Dendritic cell treated with granulocyte-macrophage colony-stimulating factor and Interleukin-4, amounts not matched to agents 40 ng/mL and 50 ng/mL, for 4 days (primary cell): ENCODE measurements around the gene FCER1G.

ENCODE experiments used
- H3K27ac Mint-ChIP-seq: one replicate; pipeline ENCODE4 v1.8.0; 2022; ENCODE audit warnings: mild to moderate bottlenecking, mixed read lengths
- H3K27me3 Mint-ChIP-seq: one replicate; pipeline ENCODE4 v1.8.0; 2022; ENCODE audit warnings: mild to moderate bottlenecking, mixed read lengths
- H3K36me3 Mint-ChIP-seq: one replicate; pipeline ENCODE4 v1.8.0; 2022; ENCODE audit warnings: low read depth, mixed read lengths
- H3K4me1 Mint-ChIP-seq: one replicate; pipeline ENCODE4 v1.8.0; 2022; ENCODE audit warnings: low read depth, mixed read lengths
- H3K4me3 Mint-ChIP-seq: one replicate; pipeline ENCODE4 v1.8.0; 2022; ENCODE audit warnings: mild to moderate bottlenecking, moderate library complexity, mixed read lengths
- H3K9me3 Mint-ChIP-seq: one replicate; pipeline ENCODE4 v1.8.0; 2022; ENCODE audit warnings: mixed read lengths
- intact Hi-C: fragments of 100-400 bp; cut with micrococcal nuclease; formaldehyde crosslinking; loops from one replicate; pipeline ENCODE4 v1.15.0; 2022

FCER1G gene

DNA sequence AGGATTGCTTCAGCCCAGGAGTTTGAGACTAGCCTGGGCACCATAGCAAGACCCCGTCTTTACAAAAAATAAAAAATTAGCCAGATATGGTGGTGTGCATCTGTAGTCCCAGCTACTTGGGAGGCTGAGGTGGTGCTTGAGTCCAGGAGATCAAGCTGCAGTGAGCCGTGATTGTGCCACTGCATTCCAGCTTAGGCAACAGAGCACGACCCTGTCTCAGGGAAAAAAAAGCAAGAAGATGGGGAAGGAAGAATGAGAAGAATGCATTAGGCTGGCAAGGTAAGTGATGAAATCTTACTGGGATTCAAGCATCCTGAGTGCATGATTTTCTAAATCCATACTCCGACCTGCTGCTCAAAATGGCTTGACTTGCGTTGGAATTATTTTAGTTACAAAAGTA lies 50.2 kb downstream of the FCER1G start:
- Mint-ChIP-seq H3K27ac (no peak overlapping the region), H3K27me3 (peaks cover 29% of the 10 kb centered on the region), H3K36me3 (no peaks in the 10 kb centered on the region), H3K4me1 (peaks cover 11% of the 10 kb centered on the region), H3K9me3 (no peaks in the 10 kb centered on the region), H3K4me3 (no peak overlapping the region)
- intact Hi-C loops = no loop called here

DNA sequence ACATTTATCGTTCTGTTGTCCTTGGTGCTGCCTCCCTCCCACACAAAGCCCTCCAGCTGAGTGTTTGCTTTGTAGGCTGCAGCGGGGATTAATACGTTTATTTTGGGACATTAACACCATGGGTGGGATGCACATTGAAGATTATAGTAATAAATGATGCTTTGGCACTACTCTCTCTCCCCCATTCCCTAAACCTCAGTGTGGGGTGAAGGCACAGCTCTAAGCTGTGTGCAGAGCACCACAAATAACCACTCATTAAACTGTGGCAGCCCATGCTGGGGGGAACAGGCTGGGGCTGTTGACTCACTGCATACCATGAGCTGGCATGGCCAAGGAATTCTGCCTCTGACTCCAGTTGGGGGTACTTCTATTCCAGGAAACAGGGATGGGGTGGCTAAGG lies 51.1 kb downstream of the FCER1G start:
- Mint-ChIP-seq H3K9me3 (no peaks in the 10 kb centered on the region), H3K36me3 (no peaks in the 10 kb centered on the region), H3K4me3 (no peak overlapping the region), H3K27me3 (peaks cover 20% of the 10 kb centered on the region), H3K27ac (no peak overlapping the region), H3K4me1 (peaks cover 11% of the 10 kb centered on the region)
- intact Hi-C loops = no loop called here

DNA sequence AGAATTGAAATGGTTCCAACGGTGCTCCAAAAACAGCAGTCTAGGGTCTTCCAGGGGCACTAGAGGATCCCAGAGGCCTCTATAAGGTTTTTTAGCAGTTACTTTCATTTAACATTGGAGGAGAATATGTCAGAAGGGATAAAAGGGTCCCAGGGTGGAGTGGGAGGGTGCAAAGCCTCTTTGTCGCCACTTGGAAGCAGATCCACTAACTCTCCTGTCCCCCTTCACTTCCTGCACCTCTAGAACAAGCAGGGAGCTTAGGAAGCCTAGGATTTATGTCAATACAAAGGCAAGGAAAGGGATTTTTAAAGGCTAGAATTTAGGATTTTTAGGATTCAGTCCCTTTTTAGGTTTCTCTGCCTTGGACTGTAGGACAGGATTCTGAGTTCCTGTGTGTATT lies 51.7 kb downstream of the FCER1G start:
- Mint-ChIP-seq H3K4me3 (no peak overlapping the region), H3K27me3 (peaks cover 17% of the 10 kb centered on the region), H3K27ac (no peak overlapping the region), H3K36me3 (no peaks in the 10 kb centered on the region), H3K4me1 (peaks cover 11% of the 10 kb centered on the region), H3K9me3 (no peaks in the 10 kb centered on the region)
- intact Hi-C loops = no loop called here

DNA sequence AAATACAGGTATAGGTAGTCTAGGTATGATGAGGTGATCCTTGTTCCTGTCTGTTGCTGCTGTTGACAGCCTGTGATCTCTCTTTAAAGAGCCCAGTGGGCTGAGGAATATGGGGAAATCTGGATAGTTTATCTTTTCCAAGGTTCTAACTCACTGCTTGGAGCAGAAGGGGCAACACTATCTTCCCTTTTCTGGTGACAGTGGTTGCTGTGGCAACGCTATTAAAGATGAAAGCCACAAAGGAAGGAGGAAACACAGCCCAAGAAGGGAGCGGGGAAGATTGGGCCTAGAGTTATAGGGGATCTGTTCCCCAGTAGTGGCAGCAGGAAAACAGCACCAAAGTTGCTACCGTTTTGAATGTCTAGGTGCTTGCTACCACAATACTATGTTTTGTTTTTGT lies 52.2 kb downstream of the FCER1G start:
- Mint-ChIP-seq H3K4me1 (peaks cover 11% of the 10 kb centered on the region), H3K27ac (no peak overlapping the region), H3K9me3 (no peaks in the 10 kb centered on the region), H3K4me3 (no peak overlapping the region), H3K36me3 (no peaks in the 10 kb centered on the region), H3K27me3 (peaks cover 14% of the 10 kb centered on the region)
- intact Hi-C loops = no loop called here
